Right cardiac atrium (tissue), 5 donors: ENCODE measurements around the gene MACF1. TPM values are rescaled to one million over a fixed set of nuclear protein-coding genes. Genes with fewer than 3 reads are reported as not detected.

ENCODE experiments used
- ATAC-seq, 2 donors: fragments of 200-7000 bp; cut with Tn5 transposase; one replicate each; pipeline versions ENCODE4 v1.8.0 to v1.9.1; 2020; ENCODE audit warnings: moderate library complexity in 2 of 2, mild to moderate bottlenecking in 1 of 2
- DNase-seq, 3 donors: peaks; one replicate each; pipeline ENCODE4 v3.0.0-alpha.2; 2020
- H3K27ac ChIP-seq: one replicate; pipeline ENCODE4 v1.5.1; 2013; ENCODE audit warnings: mild to moderate bottlenecking, low read length, control low read depth, moderate library complexity
- H3K27me3 ChIP-seq: one replicate; pipeline ENCODE4 v1.6.1; 2013; ENCODE audit not compliant: control insufficient read depth, insufficient read depth
- H3K4me1 ChIP-seq: one replicate; pipeline ENCODE4 v1.6.1; 2013; ENCODE audit warnings: low read length; ENCODE audit not compliant: control insufficient read depth, insufficient read depth
- H3K4me3 ChIP-seq: one replicate; pipeline ENCODE4 v1.5.1; 2013; ENCODE audit warnings: low read length, control low read depth
- H3K9me3 ChIP-seq: one replicate; pipeline ENCODE4 v1.6.1; 2013; ENCODE audit warnings: low read length; ENCODE audit not compliant: control insufficient read depth
- WGBS: extraction: QIAGEN DNeasy Blood & Tissue Kit; methylation state at CpG from one replicate; pipeline ENCODE4 v1.1.7; 2013; 5-methylcytosine and 5-hydroxymethylcytosine counted together
- intact Hi-C, 4 donors: fragments of 100-400 bp; cut with DNase I; formaldehyde crosslinking; loops; one replicate each; pipeline versions ENCODE4 v1.11.0 to v1.14.0; 2022 to 2023
- polyA plus RNA-seq: library from polyadenylated mRNA; stranded (reverse); fragments of 200-250 nt; gene quantifications from one replicate; pipeline ENCODE4 v1.2.3, GENCODE V29; 2013
- total RNA-seq, 4 donors: library from RNA; stranded (reverse); fragmentation: NEBNext Ultra II Directional; extraction: Animal tissue kit (Norgen Biotek cat#: 25700); gene quantifications; one replicate each; pipeline ENCODE4 v1.2.1, GENCODE V29; 2021
- donor health status: healthy with polysubstance abuse.
- donor health status: DM: no; HTN: yes; CAD: no.
- donor health status: DM: no; HTN: no; CAD: no.
- donor health status: DM: no; HTN: yes; CAD: no; lungs with severe emphysema.
- donor health status: DM: yes; HTN: yes; CAD: no.

The MACF1 gene
- total and polyA plus RNA-seq, 5 donors = 145 to 359 (median 316) TPM

DNA sequence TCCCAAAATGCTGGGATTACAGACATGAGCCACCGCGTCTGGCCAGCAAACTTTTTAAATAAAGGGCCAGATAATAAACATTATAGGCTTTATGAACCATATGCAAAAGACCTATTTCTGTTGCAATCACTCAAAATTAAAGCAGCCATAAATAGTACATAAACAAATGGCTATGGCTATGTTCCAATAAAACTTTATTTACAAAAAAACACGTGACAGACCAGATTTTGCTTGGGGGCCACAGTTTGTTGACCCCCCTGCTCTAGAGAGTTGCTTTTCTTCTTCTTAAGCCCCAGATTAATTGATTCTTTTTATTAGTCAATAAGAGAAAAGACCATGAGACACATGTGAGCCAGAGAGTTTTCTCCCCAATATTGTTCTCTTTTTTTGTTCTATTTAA lies 138.3 kb downstream of the MACF1 start:
- ATAC-seq (no peak), DNase-seq (no peak)
- whole genome bisulfite sequencing = 89% methylated on average over 3 of the region's 3 CpGs

GRCh38 chr1:39344394-39345154 lies 140.1 kb downstream of the MACF1 start:
- ATAC-seq = no peak
- Histone ChIP-seq H3K27me3 (no peaks in the 10 kb centered on the region), H3K9me3 (no peaks in the 10 kb centered on the region), H3K27ac (no peak overlapping the region), H3K4me1 (no peaks in the 10 kb centered on the region), H3K4me3 (no peak overlapping the region)
- intact Hi-C loops = no loop called here
- DNase-seq = no peak
- 69% methylated on average over 12 of the region's 12 CpGs for WGBS

More for the DNA sequence above, 138.3 kb downstream of the MACF1 start:
- no peak overlapping the region for H3K27ac ChIP-seq
- intact Hi-C loops = no loop called here
- H3K4me1 ChIP-seq = no peaks in the 10 kb centered on the region
- H3K9me3 ChIP-seq = no peaks in the 10 kb centered on the region
- no peak overlapping the region for H3K4me3 ChIP-seq
- no peaks in the 10 kb centered on the region for H3K27me3 ChIP-seq

DNA sequence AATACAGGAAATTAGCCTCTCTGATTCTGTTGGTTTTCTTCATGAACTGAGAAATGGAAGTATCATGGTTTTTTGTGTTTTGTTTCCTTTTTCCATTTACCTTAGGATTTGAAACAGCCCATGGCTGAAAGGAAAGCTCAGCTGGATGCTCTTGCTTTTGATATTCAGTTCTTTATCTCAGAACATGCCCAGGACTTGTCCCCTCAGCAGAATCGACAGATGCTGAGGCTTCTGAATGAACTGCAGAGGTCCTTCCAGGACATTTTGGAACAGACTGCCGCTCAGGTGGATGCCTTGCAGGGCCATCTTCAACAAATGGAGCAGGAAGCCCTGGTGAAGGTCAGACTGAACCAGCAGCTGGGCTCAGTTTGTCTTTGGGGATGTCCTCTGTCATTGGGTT lies 142.4 kb downstream of the MACF1 start:
- ATAC-seq = no peak
- Histone ChIP-seq H3K4me3 (no peak overlapping the region), H3K4me1 (no peaks in the 10 kb centered on the region), H3K27me3 (no peaks in the 10 kb centered on the region), H3K9me3 (no peaks in the 10 kb centered on the region), H3K27ac (no peak overlapping the region)
- DNase-seq = no peak
- WGBS = 37% methylated on average over 2 of the region's 2 CpGs
- intact Hi-C loops = no loop called here

DNA sequence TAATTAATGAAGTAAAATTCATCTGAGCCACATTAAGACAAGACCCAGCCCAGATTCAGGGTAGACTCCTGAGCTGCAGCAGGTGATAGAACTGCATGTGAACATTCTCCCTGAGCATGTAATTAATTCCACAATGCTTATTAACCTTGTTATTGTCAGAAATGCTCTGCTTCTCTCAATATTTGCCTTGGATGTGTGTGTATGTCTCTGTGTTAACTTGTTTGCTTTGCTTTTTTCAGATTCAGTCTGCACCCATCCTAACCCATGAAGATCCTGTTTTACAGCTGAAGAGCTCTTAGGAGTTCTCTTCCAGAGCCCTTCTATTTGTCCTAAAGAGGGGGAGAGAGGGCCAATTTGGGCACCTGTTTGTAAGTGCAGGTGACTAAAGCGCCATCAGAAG lies 143.8 kb downstream of the MACF1 start:
- intact Hi-C loops = no loop called here
- DNase-seq (no peak), ATAC-seq (no peak)
- no peaks in the 10 kb centered on the region for H3K4me1 ChIP-seq
- H3K4me3 ChIP-seq = no peak overlapping the region
- no peaks in the 10 kb centered on the region for H3K27me3 ChIP-seq
- H3K9me3 ChIP-seq = no peaks in the 10 kb centered on the region
- no peak overlapping the region for H3K27ac ChIP-seq
- 100% methylated on average over 1 of the region's 1 CpG for WGBS

GRCh38 chr1:39352881-39353280 lies 148.4 kb downstream of the MACF1 start:
- H3K27me3 ChIP-seq = no peaks in the 10 kb centered on the region
- intact Hi-C loops = loop anchor here in 1 of 4 donors (10.0 kb wide), 1 partner anchor 58 kb away; no protein-coding TSS in a partner anchor
- no peaks in the 10 kb centered on the region for H3K4me1 ChIP-seq
- DNase-seq (no peak), ATAC-seq (no peak)
- no peak overlapping the region for H3K4me3 ChIP-seq
- WGBS = 93% methylated on average over 3 of the region's 3 CpGs
- H3K27ac ChIP-seq = no peak overlapping the region
- no peaks in the 10 kb centered on the region for H3K9me3 ChIP-seq

- Histone ChIP-seq H3K27ac (no peak overlapping the region), H3K9me3 (no peaks in the 10 kb centered on the region), H3K27me3 (no peaks in the 10 kb centered on the region), H3K4me3 (no peak overlapping the region), H3K4me1 (peaks cover 3% of the 10 kb centered on the region)
- ATAC-seq (no peak), DNase-seq (no peak)
- intact Hi-C loops = loop anchor here in 1 of 4 donors (10.0 kb wide), 1 partner anchor 60 kb away; no protein-coding TSS in a partner anchor
- WGBS = 78% methylated on average over 3 of the region's 3 CpGs
Measured at GRCh38 chr1:39354572-39354971, 150.1 kb downstream of the MACF1 start.

- Histone ChIP-seq H3K27ac (no peak overlapping the region), H3K9me3 (no peaks in the 10 kb centered on the region), H3K4me3 (no peak overlapping the region), H3K27me3 (no peaks in the 10 kb centered on the region), H3K4me1 (peaks cover 3% of the 10 kb centered on the region)
- intact Hi-C loops = loop anchor here in 1 of 4 donors (10.0 kb wide), 1 partner anchor 64 kb away; no protein-coding TSS in a partner anchor
- DNase-seq = no peak
- WGBS = 43% methylated on average over 2 of the region's 2 CpGs
- ATAC-seq = no peak
Measured at GRCh38 chr1:39358491-39358890, 154.0 kb downstream of the MACF1 start.

GRCh38 chr1:39359028-39359570 lies 154.6 kb downstream of the MACF1 start:
- WGBS = 30% methylated on average over 2 of the region's 2 CpGs
- Histone ChIP-seq H3K27me3 (no peaks in the 10 kb centered on the region), H3K9me3 (no peaks in the 10 kb centered on the region), H3K27ac (no peak overlapping the region), H3K4me1 (peaks cover 3% of the 10 kb centered on the region), H3K4me3 (no peak overlapping the region)
- no peak for ATAC-seq
- DNase-seq = no peak
- intact Hi-C loops = loop anchor here in 1 of 4 donors (10.0 kb wide), 1 partner anchor 64 kb away; no protein-coding TSS in a partner anchor

DNA sequence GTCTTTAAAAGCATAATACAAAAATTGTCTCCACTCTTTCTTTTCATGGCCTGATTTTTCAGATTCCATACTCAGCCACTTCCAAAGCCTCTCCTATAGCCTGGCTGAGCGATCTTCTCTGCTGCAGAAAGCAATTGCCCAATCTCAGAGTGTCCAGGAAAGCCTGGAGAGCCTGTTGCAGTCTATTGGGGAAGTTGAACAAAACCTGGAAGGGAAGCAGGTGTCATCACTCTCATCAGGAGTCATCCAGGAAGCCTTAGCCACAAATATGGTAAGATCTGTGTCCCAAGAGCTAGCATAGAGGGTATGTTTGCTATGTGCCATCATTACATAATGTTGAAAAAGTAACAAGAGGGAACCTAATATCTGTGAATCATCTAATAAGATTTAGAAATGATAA lies 156.2 kb downstream of the MACF1 start:
- H3K27me3 ChIP-seq = no peaks in the 10 kb centered on the region
- intact Hi-C loops = no loop called here
- H3K27ac ChIP-seq = no peak overlapping the region
- peaks cover 3% of the 10 kb centered on the region for H3K4me1 ChIP-seq
- no peak for DNase-seq
- ATAC-seq = no peak
- no peaks in the 10 kb centered on the region for H3K9me3 ChIP-seq
- 86% methylated on average over 1 of the region's 1 CpG for WGBS
- H3K4me3 ChIP-seq = no peak overlapping the region

DNA sequence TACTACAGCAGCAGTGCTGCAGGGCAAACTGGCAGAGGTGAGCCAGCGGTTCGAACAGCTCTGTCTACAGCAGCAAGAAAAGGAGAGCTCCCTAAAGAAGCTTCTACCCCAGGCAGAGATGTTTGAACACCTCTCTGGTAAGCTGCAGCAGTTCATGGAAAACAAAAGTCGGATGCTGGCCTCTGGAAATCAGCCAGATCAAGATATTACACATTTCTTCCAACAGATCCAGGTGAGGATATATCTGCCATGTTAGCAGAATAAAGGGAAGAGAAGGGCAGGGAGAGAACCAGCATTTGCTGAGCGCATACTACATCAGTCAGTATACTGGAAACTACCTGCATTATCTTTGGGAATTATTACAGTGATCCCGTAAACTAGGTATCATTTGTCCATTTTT lies 157.0 kb downstream of the MACF1 start:
- intact Hi-C loops = no loop called here
- H3K27ac ChIP-seq = no peak overlapping the region
- H3K27me3 ChIP-seq = no peaks in the 10 kb centered on the region
- no peak overlapping the region for H3K4me3 ChIP-seq
- H3K9me3 ChIP-seq = no peaks in the 10 kb centered on the region
- peaks cover 3% of the 10 kb centered on the region for H3K4me1 ChIP-seq
- no peak for DNase-seq
- 78% methylated on average over 5 of the region's 5 CpGs for WGBS
- no peak for ATAC-seq

GRCh38 chr1:39363267-39363666 lies 158.8 kb downstream of the MACF1 start:
- DNase-seq = no peak
- no peak overlapping the region for H3K4me3 ChIP-seq
- no peaks in the 10 kb centered on the region for H3K9me3 ChIP-seq
- ATAC-seq = no peak
- no peak overlapping the region for H3K27ac ChIP-seq
- intact Hi-C loops = no loop called here
- peaks cover 3% of the 10 kb centered on the region for H3K4me1 ChIP-seq
- 96% methylated on average over 2 of the region's 2 CpGs for WGBS
- no peaks in the 10 kb centered on the region for H3K27me3 ChIP-seq
